Placental epithelial cell (primary cell): ENCODE results near the gene OR7A17. TPM values are rescaled to one million over a fixed set of nuclear protein-coding genes. Genes with fewer than 3 reads are reported as not detected.

ENCODE experiments used
- small RNA-seq: library from RNA; depleted of rRNA; stranded (forward); fragments of <200 nt; gene quantifications from one replicate; pipeline ENCODE3, GENCODE V24; 2012
- total RNA-seq: library from RNA; depleted of rRNA; stranded (reverse); fragments of >200 nt; gene quantifications from 2 replicates; pipeline ENCODE4 v1.2.3, GENCODE V29; 2012

Gene OR7A17
- not detected in 2 replicates for total RNA-seq

DNA sequence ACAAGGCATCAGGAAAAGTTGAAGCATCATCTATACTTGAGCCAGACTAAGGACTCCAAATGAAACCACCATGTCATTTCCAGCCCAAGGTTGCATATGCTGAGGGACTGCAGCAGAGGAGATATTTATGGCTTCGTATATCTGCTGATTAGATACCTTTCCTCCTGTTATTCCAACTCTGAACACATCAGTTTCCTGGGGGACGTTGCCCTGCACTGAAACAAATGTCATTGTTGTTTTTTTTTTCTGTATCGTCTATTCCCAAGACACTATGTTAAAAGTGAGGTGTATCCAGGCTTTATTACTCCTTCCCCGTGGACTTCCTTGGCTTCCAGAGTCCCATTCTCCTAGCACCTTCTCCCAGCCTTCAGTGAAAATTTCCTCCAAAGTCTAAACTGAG lies at the start of gene OR7A17:
TSS of gene OR7A17 (minus strand) at position 101 of the 400 bp plus-strand sequence. CDS start 4,777 bp downstream, outside the sequence.

DNA sequence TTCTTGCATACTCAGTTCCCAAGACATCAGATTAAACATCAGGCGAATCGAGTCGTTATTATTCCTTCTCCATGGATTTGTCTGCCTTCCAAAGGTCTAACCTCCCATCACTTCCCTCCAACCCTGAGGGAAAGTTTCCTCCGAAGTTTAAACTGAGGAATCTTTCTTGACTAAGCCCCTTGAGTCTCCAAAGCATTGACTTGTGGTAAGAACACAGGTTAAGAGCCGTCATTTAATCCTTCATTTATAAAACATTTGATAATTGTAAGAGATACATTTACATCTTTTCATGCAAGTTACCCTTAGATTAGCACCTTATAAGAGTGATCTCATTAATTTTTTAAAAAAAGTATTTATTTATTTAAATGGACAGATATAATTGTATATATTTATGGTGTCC lies 37.1 kb downstream of the OR7A17 start, which contains the start of gene OR7A10:
TSS of gene OR7A10 (minus strand) at position 101 of the 400 bp plus-strand sequence. CDS start 7,045 bp downstream, outside the sequence.

GRCh38 chr19:14835011-14835410 lies 50.9 kb downstream of the OR7A17 start, which contains the start of the genes OR7A5 and OR7C1:
TSS of gene OR7A5 (minus strand) at chr19:14835185. CDS start at chr19:14828241, 6,944 bp downstream.
TSS of gene OR7C1 (minus strand) at chr19:14835185. CDS start at chr19:14800136, 35,049 bp downstream.

Small RNA genes lying within 50 kb of the gene (small RNA-seq; reads per million reads assigned to genes)
- not detected for gene OR7A18P

Other genes with a start within 250 kb of the OR7A17 start
- not detected in 2 replicates for gene ADGRE3, start 211.3 kb downstream of the OR7A17 start, total RNA-seq
- 12.5 and 13.3 TPM in 2 replicates for gene ZNF333, start 196.1 kb downstream of the OR7A17 start, total RNA-seq
- gene ADGRE2, start 107.6 kb downstream of the OR7A17 start, total RNA-seq: 3.1 and 3.9 TPM in 2 replicates
- 0.98 and 4.7 TPM in 2 replicates for gene OR7A5, start 50.9 kb downstream of the OR7A17 start, total RNA-seq
- gene OR7C1, start 50.9 kb downstream of the OR7A17 start, total RNA-seq: 0.98 and 3.5 TPM in 2 replicates
- gene OR7A10, start 37.2 kb downstream of the OR7A17 start, total RNA-seq: not detected in 2 replicates
- gene OR7C2, start 55.4 kb upstream of the OR7A17 start, total RNA-seq: not detected in 2 replicates
- 16.4 and 82.8 TPM in 2 replicates for gene SLC1A6, start 93.7 kb upstream of the OR7A17 start, total RNA-seq
- not detected in 2 replicates for gene CASP14, start 163.3 kb upstream of the OR7A17 start, total RNA-seq
- gene OR1I1, start 196.1 kb upstream of the OR7A17 start, total RNA-seq: not detected in 2 replicates
- 24.3 and 37.2 TPM in 2 replicates for gene SYDE1, start 221.3 kb upstream of the OR7A17 start, total RNA-seq